Endothelial cell of umbilical vein (primary cell): ENCODE measurements around the gene ABAT. TPM values are rescaled to one million over a fixed set of nuclear protein-coding genes. Genes with fewer than 3 reads are reported as not detected.

Experiments used
- BruUV-seq: library from RNA; stranded (reverse); fragments of 400-500 nt; replicated peaks from 2 replicates; lab custom pipeline; 2021; lab: Mats Ljungman, UMichigan
- CTCF ChIA-PET: fragments of 300-600, 350-600 bp; sonication (Branson Sonifier 250); formaldehyde crosslinking; loops from one replicate; lab custom pipeline; 2021; ENCODE audit warnings: antibody characterized with exemption, inconsistent platforms; lab: Charles Lee
- POLR2A ChIA-PET: fragments of 300-600, 350-600 bp; sonication (Branson Sonifier 250); formaldehyde crosslinking; loops from one replicate; lab custom pipeline; 2021; ENCODE audit warnings: antibody characterized with exemption, inconsistent platforms; lab: Charles Lee
- DNase-seq: peaks from one replicate; pipeline ENCODE4 v3.0.0-alpha.2; 2011; ENCODE audit warnings: low read depth, low spot score
- FAIRE-seq: peaks from 2 replicates; lab custom pipeline; 2011; peaks lifted over from hg19 to GRCh38; lab: Jason Lieb, UNC
- H2AFZ ChIP-seq: 2 replicates; pipeline ENCODE4 v1.6.0; 2012; ENCODE audit warnings: low read depth, low read length, control low read depth, inconsistent platforms
- H3K27ac ChIP-seq: 2 replicates; pipeline ENCODE4 v1.5.1; 2011; ENCODE audit warnings: low read depth, mild to moderate bottlenecking, control low read depth, low read length, moderate library complexity; ENCODE audit not compliant: insufficient read depth
- H3K27me3 ChIP-seq, 2 experiments: 2 replicates each; pipeline versions ENCODE4 v1.6.0 to v1.6.1; 2011; ENCODE audit warnings: low read length in 2 of 2, mixed read lengths in 1 of 2; ENCODE audit not compliant: control insufficient read depth in 2 of 2, insufficient read depth in 2 of 2
- H3K36me3 ChIP-seq, 2 experiments: 2 replicates in 1 of 2; 3 replicates in 1 of 2; pipeline ENCODE4 v1.5.1; 2011; ENCODE audit warnings: low read length in 2 of 2, mild to moderate bottlenecking in 1 of 2, moderate library complexity in 1 of 2; ENCODE audit not compliant: control insufficient read depth in 2 of 2, insufficient read depth in 2 of 2; ENCODE audit errors: extremely low read depth in 1 of 2
- H3K4me1 ChIP-seq: 3 replicates; pipeline ENCODE4 v1.5.1; 2011; ENCODE audit warnings: mild to moderate bottlenecking, low read length; ENCODE audit not compliant: control insufficient read depth, insufficient read depth; ENCODE audit errors: extremely low read depth
- H3K4me2 ChIP-seq: 2 replicates; pipeline ENCODE4 v1.6.1; 2011; ENCODE audit warnings: low read length, control low read depth, mixed read lengths; ENCODE audit not compliant: insufficient read depth
- H3K4me3 ChIP-seq, 3 experiments: fragments of 200-600 bp in 1 of 3; sonication (generic), shearing (Covaris generic) in 1 of 3; replicated peaks in 1 of 3; 2 replicates each; pipeline ENCODE4 v1.5.1; 2011 to 2016; ENCODE audit warnings: control low read depth in 3 of 3, low read length in 3 of 3, mild to moderate bottlenecking in 2 of 3, inconsistent platforms in 1 of 3, low read depth in 1 of 3, moderate library complexity in 1 of 3; ENCODE audit not compliant: insufficient read depth in 1 of 3
- H3K79me2 ChIP-seq: 2 replicates; pipeline ENCODE4 v1.6.0; 2012; ENCODE audit warnings: low read length, inconsistent platforms; ENCODE audit not compliant: control insufficient read depth, insufficient read depth
- H3K9ac ChIP-seq: replicated peaks from 2 replicates; pipeline ENCODE3; 2011; ENCODE audit warnings: low read length, control low read depth; ENCODE audit not compliant: insufficient read depth; ENCODE audit errors: extremely low read depth
- H3K9me1 ChIP-seq: replicated peaks from 3 replicates; pipeline ENCODE4 v1.6.0; 2011; ENCODE audit warnings: mild to moderate bottlenecking, low read length; ENCODE audit not compliant: control insufficient read depth, insufficient read depth; ENCODE audit errors: extremely low read depth
- H3K9me3 ChIP-seq: replicated peaks from 2 replicates; pipeline ENCODE4 v1.5.1; 2012; ENCODE audit warnings: low read length, inconsistent platforms; ENCODE audit not compliant: control insufficient read depth, insufficient read depth
- H4K20me1 ChIP-seq: replicated peaks from 2 replicates; pipeline ENCODE3; 2011; ENCODE audit warnings: mild to moderate bottlenecking, low read length; ENCODE audit not compliant: control insufficient read depth, insufficient read depth; ENCODE audit errors: extremely low read depth
- EZH2 ChIP-seq: IDR thresholded peaks from 2 replicates; pipeline ENCODE4 v1.6.1; 2012; ENCODE audit warnings: borderline replicate concordance, low read depth, mild to moderate bottlenecking, moderate library complexity, low read length, inconsistent platforms; ENCODE audit not compliant: severe bottlenecking
- FOS ChIP-seq: IDR thresholded peaks from 2 replicates; pipeline ENCODE4 v1.6.1; 2011; ENCODE audit warnings: mild to moderate bottlenecking, low read length, moderate library complexity, borderline replicate concordance; ENCODE audit not compliant: insufficient read depth
- GATA2 ChIP-seq: IDR thresholded peaks from 2 replicates; pipeline ENCODE4 v1.7.0; 2011; ENCODE audit warnings: low read depth, mild to moderate bottlenecking, moderate library complexity, mixed read lengths, low read length; ENCODE audit not compliant: insufficient read length, insufficient read depth
- JUN ChIP-seq: IDR thresholded peaks from 2 replicates; pipeline ENCODE4 v1.6.1; 2011; ENCODE audit warnings: borderline replicate concordance, low read depth; ENCODE audit not compliant: insufficient read length, insufficient read depth
- MAX ChIP-seq: IDR thresholded peaks from 2 replicates; pipeline ENCODE4 v1.6.1; 2011; ENCODE audit not compliant: insufficient read depth, insufficient read length
- MYC ChIP-seq: IDR thresholded peaks from one replicate; pipeline ENCODE4 v1.6.1; 2011; ENCODE audit warnings: mild to moderate bottlenecking, low read depth, low read length
- POLR2A ChIP-seq: IDR thresholded peaks from 2 replicates; pipeline ENCODE4 v1.6.1; 2012; ENCODE audit warnings: low read depth, mild to moderate bottlenecking, control low read depth, low read length
- POLR2AphosphoS5 ChIP-seq: IDR thresholded peaks from 2 replicates; pipeline ENCODE4 v1.6.1; 2012; ENCODE audit warnings: low read depth, mild to moderate bottlenecking, control low read depth, low read length, moderate library complexity; ENCODE audit not compliant: insufficient read depth
- dilution Hi-C: fragments of 300-500 bp; cut with MboI; formaldehyde crosslinking; loops from one replicate; pipeline ENCODE4 v1.15.0; 2019; ENCODE audit warnings: low sequenced_read_pairs; ENCODE audit not compliant: extremely low pct_ligation_motif_present
- intact Hi-C: fragments of 100-400 bp; cut with micrococcal nuclease; formaldehyde crosslinking; loops from one replicate; pipeline ENCODE4 v1.10.0; 2022
- polyA plus RNA-seq, 4 experiments: library from polyadenylated mRNA; depleted of rRNA in 3 of 4; stranded (reverse) in 3 of 4; unstranded in 1 of 4; fragments of >200 nt; gene quantifications; 2 replicates each; pipeline versions ENCODE4 v1.2.1 to v1.2.3, GENCODE V29; 2011 to 2012; ENCODE audit warnings: missing spikeins in 1 of 4
- total RNA-seq: library from RNA; stranded (reverse); gene quantifications from 2 replicates; pipeline ENCODE4 v1.2.3, GENCODE V29; 2021
- TF ChIP-seq, protein P1 (sequence below), 2 donors: IDR thresholded peaks; 1 replicate in 1 of 2; 2 replicates in 1 of 2; pipeline ENCODE4 v1.5.1; 2011; ENCODE audit warnings: low read length in 2 of 2, mild to moderate bottlenecking in 2 of 2, moderate library complexity in 2 of 2, control low read depth in 1 of 2, inconsistent platforms in 1 of 2, low read depth in 1 of 2; ENCODE audit not compliant: insufficient read depth in 1 of 2; ENCODE audit errors: extremely low read depth in 1 of 2

ABAT gene
- total and polyA plus RNA-seq, 2 donors (not counting 3 experiments of a cell fraction or from before 2014, with no cell fraction given): 1.3 to 1.4 TPM

DNA sequence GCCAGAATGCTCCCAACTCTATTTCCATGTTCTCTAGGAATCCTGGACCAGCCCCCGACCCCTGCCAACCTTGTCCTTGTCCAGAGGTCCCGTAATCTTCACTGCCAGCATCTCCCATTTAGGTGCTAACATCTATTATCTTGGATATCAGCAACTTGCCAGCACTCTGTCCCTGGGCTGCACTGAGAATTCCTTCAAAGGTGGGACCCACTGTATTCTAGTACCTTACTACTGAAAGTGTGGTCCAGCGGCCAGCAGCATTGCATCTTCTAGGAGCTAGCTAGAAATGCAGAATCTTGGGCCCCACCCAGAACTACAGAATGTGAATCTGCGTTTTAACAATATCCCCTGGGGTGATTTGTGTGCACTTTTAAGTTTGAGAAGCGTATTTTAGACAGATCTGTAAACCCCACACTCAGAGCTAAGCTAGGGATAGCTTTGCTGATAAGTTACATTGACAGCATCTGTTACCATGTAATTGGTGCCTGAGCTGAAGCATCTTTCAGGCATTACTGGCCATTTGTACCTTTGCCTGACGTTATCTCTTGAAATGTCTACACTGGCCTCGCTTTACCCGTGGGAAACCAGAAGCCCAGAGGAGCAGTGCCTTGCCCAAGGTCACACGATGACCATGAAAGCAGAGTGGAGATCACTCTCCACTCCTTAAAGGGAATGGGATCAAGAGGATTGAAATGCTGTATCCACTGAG, 8.3 kb downstream of the ABAT start:
- Histone ChIP-seq H3K27ac (no peak overlapping the region), H3K4me3 (no peak overlapping the region), H3K27me3 (peaks cover 0 to 2% of the 10 kb centered on the region in 2 experiments), H2AFZ (no peak overlapping the region), H3K9ac (no peak overlapping the region), H3K79me2 (no peaks in the 10 kb centered on the region), H3K4me2 (no peak overlapping the region), H3K36me3 (no peaks in the 10 kb centered on the region), H3K9me1 (no peaks in the 10 kb centered on the region), H3K9me3 (no peaks in the 10 kb centered on the region), H3K4me1 (no peaks in the 10 kb centered on the region), H4K20me1 (no peaks in the 10 kb centered on the region)
- BruUV-seq: no TSS peak
- ChIA-PET POLR2A (no interaction called here), CTCF (no interaction called here)
- TF ChIP-seq JUN: no peak
- intact Hi-C loops (no loop called here), dilution Hi-C loops (no loop called here)
- FAIRE-seq: no peak
- no peak for DNase-seq

DNA sequence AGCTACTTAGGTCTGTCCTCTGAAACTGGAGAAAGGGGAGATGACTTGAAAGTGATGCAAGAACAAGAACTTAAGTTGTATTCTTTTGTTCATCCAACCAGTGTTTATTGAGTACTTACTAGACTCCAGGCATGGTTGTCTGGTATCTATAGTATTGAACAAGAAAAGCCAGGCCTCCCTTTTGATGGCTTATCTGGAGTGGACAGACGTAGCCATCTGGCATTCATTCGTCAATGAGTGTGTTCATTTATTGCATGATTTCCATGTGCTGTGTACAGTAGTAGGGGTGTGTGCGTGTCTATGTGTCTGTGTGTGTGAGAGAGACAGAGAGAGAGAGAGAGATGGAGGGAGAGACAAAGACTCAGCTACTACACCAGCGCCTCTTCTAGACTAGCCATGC, 9.2 kb downstream of the ABAT start:
- FAIRE-seq (no peak), DNase-seq (no peak)
- no peaks in the 10 kb centered on the region for H4K20me1 ChIP-seq
- intact Hi-C loops: no loop called here
- H3K9ac ChIP-seq: no peak overlapping the region
- H3K9me3 ChIP-seq: no peaks in the 10 kb centered on the region
- no peak overlapping the region for H3K27ac ChIP-seq
- ChIA-PET CTCF (no interaction called here), POLR2A (no interaction called here)
- dilution Hi-C loops: no loop called here
- peaks cover 0 to under 1% of the 10 kb centered on the region in 2 experiments for H3K27me3 ChIP-seq
- no peak overlapping the region for H3K4me2 ChIP-seq
- H3K4me1 ChIP-seq: no peaks in the 10 kb centered on the region
- no peak for TF ChIP-seq EZH2
- TF ChIP-seq MAX: no peak
- no peak for TF ChIP-seq GATA2
- no peak for TF ChIP-seq MYC
- TF ChIP-seq POLR2AphosphoS5: no peak
- no peak for TF ChIP-seq FOS
- TF ChIP-seq JUN: no peak
- TF ChIP-seq, protein P1, sequence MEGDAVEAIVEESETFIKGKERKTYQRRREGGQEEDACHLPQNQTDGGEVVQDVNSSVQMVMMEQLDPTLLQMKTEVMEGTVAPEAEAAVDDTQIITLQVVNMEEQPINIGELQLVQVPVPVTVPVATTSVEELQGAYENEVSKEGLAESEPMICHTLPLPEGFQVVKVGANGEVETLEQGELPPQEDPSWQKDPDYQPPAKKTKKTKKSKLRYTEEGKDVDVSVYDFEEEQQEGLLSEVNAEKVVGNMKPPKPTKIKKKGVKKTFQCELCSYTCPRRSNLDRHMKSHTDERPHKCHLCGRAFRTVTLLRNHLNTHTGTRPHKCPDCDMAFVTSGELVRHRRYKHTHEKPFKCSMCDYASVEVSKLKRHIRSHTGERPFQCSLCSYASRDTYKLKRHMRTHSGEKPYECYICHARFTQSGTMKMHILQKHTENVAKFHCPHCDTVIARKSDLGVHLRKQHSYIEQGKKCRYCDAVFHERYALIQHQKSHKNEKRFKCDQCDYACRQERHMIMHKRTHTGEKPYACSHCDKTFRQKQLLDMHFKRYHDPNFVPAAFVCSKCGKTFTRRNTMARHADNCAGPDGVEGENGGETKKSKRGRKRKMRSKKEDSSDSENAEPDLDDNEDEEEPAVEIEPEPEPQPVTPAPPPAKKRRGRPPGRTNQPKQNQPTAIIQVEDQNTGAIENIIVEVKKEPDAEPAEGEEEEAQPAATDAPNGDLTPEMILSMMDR (IDR thresholded peaks at IDR 0.05; ENCODE audit: extremely low read depth in 1 of 2, insufficient read depth in 1 of 2, low read depth in 1 of 2, low read length in 2 of 2): no peak
- no peak for TF ChIP-seq POLR2A
- H3K9me1 ChIP-seq: no peaks in the 10 kb centered on the region
- H2AFZ ChIP-seq: no peak overlapping the region
- no peaks in the 10 kb centered on the region for H3K36me3 ChIP-seq
- H3K4me3 ChIP-seq: no peak overlapping the region
- BruUV-seq: no TSS peak
- no peaks in the 10 kb centered on the region for H3K79me2 ChIP-seq
